ENCODE data around the gene MUC16. TPM values are rescaled to one million over a fixed set of nuclear protein-coding genes. Genes with fewer than 3 reads are reported as not detected.
"Not testable (repeated sequence)": the region's sequence is repeated elsewhere in the genome, so short reads cannot be mapped to it uniquely, and the experiment has no call there.

MUC16 gene
- total RNA-seq = 0.15 and 0.16 TPM in 2 replicates

DNA sequence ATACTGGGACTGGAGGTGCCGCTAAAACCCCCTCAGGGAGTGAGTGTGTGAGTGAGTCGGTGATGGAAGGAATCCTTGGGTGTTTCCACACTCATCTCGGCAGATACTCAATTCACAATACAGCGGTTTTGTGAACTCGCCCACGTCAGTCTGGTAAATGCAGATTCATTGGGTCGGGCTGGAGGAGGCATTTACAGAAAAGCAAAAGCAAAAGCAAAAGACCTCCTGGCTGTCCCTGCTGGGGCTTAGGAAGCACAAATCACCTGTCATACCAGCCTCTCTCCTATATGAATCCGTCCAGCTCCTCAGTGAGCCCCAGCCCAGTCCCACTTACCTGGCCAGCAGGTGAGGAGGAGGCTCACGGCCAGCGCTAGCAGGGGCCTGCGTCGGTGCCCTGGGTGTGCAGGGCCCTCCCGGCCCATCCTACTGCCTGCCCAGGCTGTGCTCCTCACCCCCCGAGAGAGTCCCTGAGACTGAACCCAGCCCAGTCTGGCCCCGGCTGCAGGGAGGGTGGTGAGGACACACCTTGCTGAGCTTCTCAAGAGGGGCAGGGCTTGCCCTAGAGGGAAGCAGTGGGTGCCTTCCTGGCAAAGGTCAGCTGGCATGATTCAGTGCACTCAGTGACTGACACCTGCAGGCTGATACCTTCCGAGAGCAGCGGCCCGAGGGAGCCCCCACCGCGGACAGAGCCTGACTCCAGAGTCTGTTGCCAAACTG is at the start of gene MUC16:
MUC16 (minus strand) TSS at position 475 of the 717 bp plus-strand sequence.
- POLR2A ChIA-PET = no interaction called here
- Mint-ChIP-seq H3K4me1 (no peaks in the 10 kb centered on the region), H3K27ac (no peak within 1 kb of the TSS), H3K36me3 (ENCODE audit: low read depth) (no peaks in the 10 kb centered on the region), H3K4me3 (peak within 1 kb of the TSS; percentile 56), H3K27me3 (peaks cover 3% of the 10 kb centered on the region), H3K9me3 (peaks cover 5% of the 10 kb centered on the region)
- no peak for ATAC-seq (ENCODE audit: low read depth)
- no peak for DNase-seq
- CTCF ChIA-PET = no interaction called here
- intact Hi-C loops (cut with micrococcal nuclease) = no loop called here
- TF ChIP-seq, protein P1, sequence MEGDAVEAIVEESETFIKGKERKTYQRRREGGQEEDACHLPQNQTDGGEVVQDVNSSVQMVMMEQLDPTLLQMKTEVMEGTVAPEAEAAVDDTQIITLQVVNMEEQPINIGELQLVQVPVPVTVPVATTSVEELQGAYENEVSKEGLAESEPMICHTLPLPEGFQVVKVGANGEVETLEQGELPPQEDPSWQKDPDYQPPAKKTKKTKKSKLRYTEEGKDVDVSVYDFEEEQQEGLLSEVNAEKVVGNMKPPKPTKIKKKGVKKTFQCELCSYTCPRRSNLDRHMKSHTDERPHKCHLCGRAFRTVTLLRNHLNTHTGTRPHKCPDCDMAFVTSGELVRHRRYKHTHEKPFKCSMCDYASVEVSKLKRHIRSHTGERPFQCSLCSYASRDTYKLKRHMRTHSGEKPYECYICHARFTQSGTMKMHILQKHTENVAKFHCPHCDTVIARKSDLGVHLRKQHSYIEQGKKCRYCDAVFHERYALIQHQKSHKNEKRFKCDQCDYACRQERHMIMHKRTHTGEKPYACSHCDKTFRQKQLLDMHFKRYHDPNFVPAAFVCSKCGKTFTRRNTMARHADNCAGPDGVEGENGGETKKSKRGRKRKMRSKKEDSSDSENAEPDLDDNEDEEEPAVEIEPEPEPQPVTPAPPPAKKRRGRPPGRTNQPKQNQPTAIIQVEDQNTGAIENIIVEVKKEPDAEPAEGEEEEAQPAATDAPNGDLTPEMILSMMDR (IDR thresholded peaks at IDR 0.05) = no peak

GRCh38 chr19:9058905-9059667 is 48.9 kb upstream of the MUC16 start:
- H3K36me3 Mint-ChIP-seq (ENCODE audit: low read depth) = no peaks in the 10 kb centered on the region
- intact Hi-C loops (cut with micrococcal nuclease) = no loop called here
- CTCF ChIA-PET = no interaction called here
- H3K4me3 Mint-ChIP-seq = no peak overlapping the region
- H3K27me3 Mint-ChIP-seq = no peaks in the 10 kb centered on the region
- no peak for ATAC-seq (ENCODE audit: low read depth)
- TF ChIP-seq, protein P1 (IDR thresholded peaks at IDR 0.05) = no peak
- DNase-seq = no peak
- POLR2A ChIA-PET = no interaction called here
- H3K4me1 Mint-ChIP-seq = no peaks in the 10 kb centered on the region
- H3K27ac Mint-ChIP-seq = no peak overlapping the region
- peaks cover 4% of the 10 kb centered on the region for H3K9me3 Mint-ChIP-seq

GRCh38 chr19:9057505-9058258 is 47.5 kb upstream of the MUC16 start:
- ChIA-PET CTCF (no interaction called here), POLR2A (no interaction called here)
- Mint-ChIP-seq H3K27ac (no peak overlapping the region), H3K36me3 (ENCODE audit: low read depth) (no peaks in the 10 kb centered on the region), H3K27me3 (no peaks in the 10 kb centered on the region), H3K9me3 (peaks cover 4% of the 10 kb centered on the region), H3K4me3 (no peak overlapping the region), H3K4me1 (no peaks in the 10 kb centered on the region)
- DNase-seq (no peak), ATAC-seq (ENCODE audit: low read depth) (no peak)
- intact Hi-C loops (cut with micrococcal nuclease) = no loop called here
- TF ChIP-seq, protein P1 (IDR thresholded peaks at IDR 0.05) = no peak

DNA sequence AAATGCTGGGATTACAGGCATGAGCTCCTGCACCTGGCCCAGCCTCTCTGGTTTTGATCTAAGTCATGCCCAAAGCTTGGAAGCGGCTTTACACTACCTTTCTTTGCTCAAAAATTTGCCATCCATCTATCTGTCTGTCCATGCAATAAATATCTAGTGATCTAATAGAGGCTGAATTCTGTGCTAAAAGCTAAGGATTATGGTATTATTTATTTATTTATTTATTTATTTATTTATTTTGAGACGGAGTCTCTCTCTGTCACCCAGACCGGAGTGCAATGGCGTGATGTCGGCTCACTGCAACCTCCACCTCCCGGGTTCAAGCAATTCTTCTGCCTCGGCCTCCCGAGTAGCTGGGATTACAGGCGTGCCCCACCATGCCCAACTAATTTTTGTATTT is 45.9 kb upstream of the MUC16 start:
- POLR2A ChIA-PET = interaction anchor here (0.6 kb wide), 1 partner anchor 900 kb away, joined by 6 read pairs; no protein-coding TSS in a partner anchor
- H3K27ac Mint-ChIP-seq; H3K4me1 Mint-ChIP-seq; H3K4me3 Mint-ChIP-seq; H3K36me3 Mint-ChIP-seq (ENCODE audit: low read depth); H3K27me3 Mint-ChIP-seq; intact Hi-C loops (cut with micrococcal nuclease); DNase-seq; ATAC-seq (ENCODE audit: low read depth); H3K9me3 Mint-ChIP-seq; CTCF ChIA-PET: not testable (repeated sequence)

- DNase-seq (no peak), ATAC-seq (ENCODE audit: low read depth) (no peak)
- intact Hi-C loops (cut with micrococcal nuclease) = no loop called here
- TF ChIP-seq, protein P1 (IDR thresholded peaks at IDR 0.05) = no peak
- Mint-ChIP-seq H3K27me3 (no peaks in the 10 kb centered on the region), H3K9me3 (peaks cover 4% of the 10 kb centered on the region), H3K4me1 (no peaks in the 10 kb centered on the region), H3K36me3 (ENCODE audit: low read depth) (no peaks in the 10 kb centered on the region), H3K4me3 (no peak overlapping the region), H3K27ac (no peak overlapping the region)
- ChIA-PET POLR2A (no interaction called here), CTCF (no interaction called here)
Observed at GRCh38 chr19:9054765-9055164, 44.6 kb upstream of the MUC16 start.

Measured in activated B cell treated with CpG ODN at 0.5 μM for 24 hours (primary cell).